ENCODE data around the gene SLC26A11. TPM values are rescaled to one million over a fixed set of nuclear protein-coding genes. Genes with fewer than 3 reads are reported as not detected.

SLC26A11 gene
- total RNA-seq, 1 experiment from 2014 or later: 17.7 TPM

GRCh38 chr17:80232438-80232837 lies 12.2 kb downstream of the SLC26A11 start:
- no peak for ATAC-seq
- H4K20me1 ChIP-seq (ENCODE audit: insufficient read depth): no peaks in the 10 kb centered on the region
- no peak for DNase-seq (ENCODE audit: low read depth, low spot score)
- no peaks in the 10 kb centered on the region for H3K79me2 ChIP-seq (ENCODE audit: insufficient read depth, low read length)
- 0 out of 2 replicates have a peak, but pooled peaks have one; percentile 19 for TF ChIP-seq MAX (IDR thresholded peaks at IDR 0.05)
- TF ChIP-seq ZNF274 (IDR thresholded peaks at IDR 0.05; ENCODE audit: low read depth, low read length): no peak
- 0 out of 2 replicates have a peak, but pooled peaks have one; percentile 73 for TF ChIP-seq CBX3 (IDR thresholded peaks at IDR 0.05; ENCODE audit: low read depth)
- H3K27me3 ChIP-seq (ENCODE audit: insufficient read depth, low read length): no peaks in the 10 kb centered on the region
- H3K9me3 ChIP-seq (ENCODE audit: control insufficient read depth in 1 of 2, insufficient read depth in 1 of 2, low read depth in 1 of 2, low read length in 2 of 2): peaks cover 18 to 23% of the 10 kb centered on the region in 2 experiments; a peak in 2 of 4 replicates
- ChIA-PET RAD21 (ENCODE audit: low non-redundant PET in 1 of 2, low total read pairs in 2 of 2, uncharacterized antibody in 2 of 2, unreplicated experiment in 2 of 2) (interaction anchor here in 1 of 2 experiments (0.6 kb wide), 1 partner anchor 393 kb away, joined by 7 read pairs; the partner anchor contains the start of gene CBX4), POLR2A (no interaction called here), CTCF (no interaction called here)
- BruUV-seq (replicated peaks): no TSS peak
- peaks cover 3 to 6% of the 10 kb centered on the region in 2 experiments; a peak in 2 of 4 replicates for H3K36me3 ChIP-seq (ENCODE audit: control insufficient read depth in 1 of 2, insufficient read depth in 2 of 2, low read length in 2 of 2)
- H3K4me3 ChIP-seq (replicated peaks in 1 of 2; ENCODE audit: low read depth in 1 of 2, low read length in 2 of 2): no peak overlapping the region
- no peaks in the 10 kb centered on the region for H3K4me1 ChIP-seq (ENCODE audit: control insufficient read depth in 1 of 2, insufficient read depth in 2 of 2, low read length in 2 of 2)
- H3K9ac ChIP-seq (ENCODE audit: low read length): no peak overlapping the region
- intact Hi-C loops (cut with micrococcal nuclease): no loop called here
- H3K27ac ChIP-seq (ENCODE audit: low read depth, low read length): no peak overlapping the region
- no peaks in the 10 kb centered on the region for H3K9me2 ChIP-seq (ENCODE audit: insufficient read depth)
- no peak overlapping the region for H2AFZ ChIP-seq (ENCODE audit: low read depth, low read length, poor library complexity, severe bottlenecking)
- H3K4me2 ChIP-seq (ENCODE audit: low read length): no peak overlapping the region

GRCh38 chr17:80233202-80233601 lies 13.0 kb downstream of the SLC26A11 start:
- no peaks in the 10 kb centered on the region for H3K27me3 ChIP-seq (ENCODE audit: insufficient read depth, low read length)
- no peaks in the 10 kb centered on the region for H4K20me1 ChIP-seq (ENCODE audit: insufficient read depth)
- BruUV-seq (replicated peaks): no TSS peak
- no peak for DNase-seq (ENCODE audit: low read depth, low spot score)
- ChIA-PET RAD21 (ENCODE audit: low non-redundant PET in 1 of 2, low total read pairs in 2 of 2, uncharacterized antibody in 2 of 2, unreplicated experiment in 2 of 2) (no interaction called here), CTCF (no interaction called here), POLR2A (no interaction called here)
- no peaks in the 10 kb centered on the region for H3K9me2 ChIP-seq (ENCODE audit: insufficient read depth)
- H3K9me3 ChIP-seq (ENCODE audit: control insufficient read depth in 1 of 2, insufficient read depth in 1 of 2, low read depth in 1 of 2, low read length in 2 of 2): peaks cover 18 to 23% of the 10 kb centered on the region in 2 experiments; a peak in 2 of 4 replicates
- no peaks in the 10 kb centered on the region for H3K79me2 ChIP-seq (ENCODE audit: insufficient read depth, low read length)
- no peak overlapping the region for H3K4me3 ChIP-seq (replicated peaks in 1 of 2; ENCODE audit: low read depth in 1 of 2, low read length in 2 of 2)
- no peak overlapping the region for H3K27ac ChIP-seq (ENCODE audit: low read depth, low read length)
- H3K4me2 ChIP-seq (ENCODE audit: low read length): no peak overlapping the region
- no peaks in the 10 kb centered on the region for H3K4me1 ChIP-seq (ENCODE audit: control insufficient read depth in 1 of 2, insufficient read depth in 2 of 2, low read length in 2 of 2)
- no peak overlapping the region for H2AFZ ChIP-seq (ENCODE audit: low read depth, low read length, poor library complexity, severe bottlenecking)
- intact Hi-C loops (cut with micrococcal nuclease): no loop called here
- H3K36me3 ChIP-seq (ENCODE audit: control insufficient read depth in 1 of 2, insufficient read depth in 2 of 2, low read length in 2 of 2): peaks cover 3 to 6% of the 10 kb centered on the region in 2 experiments; a peak in 2 of 4 replicates
- no peak for ATAC-seq
- H3K9ac ChIP-seq (ENCODE audit: low read length): no peak overlapping the region
- TF ChIP-seq REST (IDR thresholded peaks at IDR 0.05; ENCODE audit: low read depth) (no peak), POLR2AphosphoS5 (IDR thresholded peaks at IDR 0.05; ENCODE audit: low read depth, low read length) (no peak), MAX (IDR thresholded peaks at IDR 0.05) (no peak), CEBPB (IDR thresholded peaks at IDR 0.05; ENCODE audit: low read depth) (no peak), POLR2A (IDR thresholded peaks at IDR 0.05; ENCODE audit: borderline replicate concordance, extremely low read depth, insufficient read depth, insufficient read length) (no peak), ZNF274 (IDR thresholded peaks at IDR 0.05; ENCODE audit: low read depth, low read length) (no peak), FOSL1 (IDR thresholded peaks at IDR 0.05; ENCODE audit: low read depth) (no peak), ELF1 (IDR thresholded peaks at IDR 0.05; ENCODE audit: borderline replicate concordance, low read depth) (no peak), YY1 (IDR thresholded peaks at IDR 0.05; ENCODE audit: extremely low read depth, insufficient replicate concordance, low read depth, low read length) (no peak), ATF3 (IDR thresholded peaks at IDR 0.05) (no peak), ZBTB33 (IDR thresholded peaks at IDR 0.05; ENCODE audit: extremely low read depth, insufficient replicate concordance, low read length) (no peak), SRF (IDR thresholded peaks at IDR 0.05; ENCODE audit: low read depth) (no peak), EGR1 (IDR thresholded peaks at IDR 0.05; ENCODE audit: low read depth) (no peak), SIN3A (IDR thresholded peaks at IDR 0.05; ENCODE audit: low read depth) (no peak)

Measured in HCT116 (cell line).